Astrocyte of the cerebellum (primary cell): ENCODE data around the gene OR5T3.

ENCODE experiments used
- DNase-seq: peaks from one replicate; pipeline ENCODE4 v3.0.0-alpha.2; 2011; ENCODE audit warnings: low read depth
- H3K4me3 ChIP-seq: 2 replicates; pipeline ENCODE4 v1.5.1; 2011; ENCODE audit warnings: mild to moderate bottlenecking, low read depth, low read length, moderate library complexity
- CTCF ChIP-seq: IDR thresholded peaks from 2 replicates; pipeline ENCODE4 v1.5.1; 2012; ENCODE audit warnings: low read length, low read depth, moderate library complexity, mild to moderate bottlenecking; ENCODE audit errors: missing control alignments
- in situ Hi-C: cut with HindIII; loops from 2 replicates; pipeline ENCODE4 v1.10.0; 2017; ENCODE audit warnings: low sequenced_read_pairs

Gene OR5T3

GRCh38 chr11:56292154-56292553, 40.1 kb downstream of the OR5T3 start, which contains the start of gene OR8H1:
TSS of gene OR8H1 (minus strand) at chr11:56292254. CDS start at chr11:56291062, 1,192 bp downstream.
- no peak for TF ChIP-seq CTCF
- no peak within 1 kb of the TSS for H3K4me3 ChIP-seq
- no peak for DNase-seq
- in situ Hi-C loops, result no loop called here

- DNase-seq, result no peak
- in situ Hi-C loops, result no loop called here
- H3K4me3 ChIP-seq, result no peak overlapping the region
- no peak for TF ChIP-seq CTCF
These were observed 44.8 kb downstream of the OR5T3 start for GRCh38 chr11:56296898-56297297.
